ENCODE measurements around the gene NCOR1. TPM values are rescaled to one million over a fixed set of nuclear protein-coding genes. Genes with fewer than 3 reads are reported as not detected.
"Not testable (repeated sequence)": the region's sequence is repeated elsewhere in the genome, so short reads cannot be mapped to it uniquely, and the experiment has no call there.

Gene NCOR1
- total RNA-seq, 2 experiments from 2014 or later: 68.0 to 134 TPM

DNA sequence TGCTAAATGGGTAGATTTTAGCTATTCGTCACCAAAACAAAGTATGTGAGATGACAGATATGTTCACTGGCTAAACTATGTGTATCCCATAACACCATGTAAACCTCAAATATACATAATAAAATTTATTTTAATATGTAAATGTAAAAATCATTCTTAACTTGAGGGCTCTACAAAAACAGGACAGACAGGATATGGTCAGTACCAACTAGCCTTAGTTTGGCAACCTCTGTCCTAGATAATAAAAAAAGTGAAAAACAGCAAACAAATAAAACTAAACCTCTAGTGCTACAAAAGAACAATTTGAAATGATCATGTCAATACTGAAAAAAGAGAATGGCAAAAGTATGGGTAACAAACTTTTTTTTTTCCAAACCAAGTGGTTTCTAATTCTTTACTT lies 33.8 kb downstream of the NCOR1 start:
- no peaks in the 10 kb centered on the region for H3K9me2 ChIP-seq (ENCODE audit: insufficient read depth, low read length)
- no peak overlapping the region for H3K4me3 ChIP-seq (ENCODE audit: low read depth, low read length, poor library complexity, severe bottlenecking)
- TF ChIP-seq CTCF (conservative IDR thresholded peaks at IDR 0.05; ENCODE audit: low read length) (no peak), EZH2phosphoT487 (IDR thresholded peaks at IDR 0.05; ENCODE audit: borderline replicate concordance, low read depth, low read length) (no peak)
- H4K20me1 ChIP-seq (ENCODE audit: insufficient read depth, low read length): no peaks in the 10 kb centered on the region
- H3K36me3 ChIP-seq (ENCODE audit: insufficient read depth, low read length): peaks cover 63% of the 10 kb centered on the region
- peaks cover 36% of the 10 kb centered on the region for H3K79me2 ChIP-seq (ENCODE audit: insufficient read depth, low read depth, low read length)
- no peak for DNase-seq (ENCODE audit: low spot score)
- CTCF ChIA-PET (ENCODE audit: unreplicated experiment): no interaction called here
- H3K9me3 ChIP-seq (ENCODE audit: low read length): no peaks in the 10 kb centered on the region
- H3K4me1 ChIP-seq (ENCODE audit: insufficient read depth, low read length, poor library complexity, severe bottlenecking): no peaks in the 10 kb centered on the region
- H3K4me2 ChIP-seq (ENCODE audit: low read length): no peak overlapping the region
- no peak overlapping the region for H3K27ac ChIP-seq (ENCODE audit: low read depth, low read length, poor library complexity, severe bottlenecking)
- intact Hi-C loops (cut with micrococcal nuclease; ENCODE audit: unreplicated experiment): no loop called here
- POLR2A ChIA-PET: no interaction called here
- no TSS peak for BruUV-seq (replicated peaks)
- H2AFZ ChIP-seq (ENCODE audit: low read length): no peak overlapping the region

- no peaks in the 10 kb centered on the region for H3K4me1 ChIP-seq (ENCODE audit: insufficient read depth, low read length, poor library complexity, severe bottlenecking)
- H3K4me3 ChIP-seq (ENCODE audit: low read depth, low read length, poor library complexity, severe bottlenecking): no peak overlapping the region
- no peaks in the 10 kb centered on the region for H3K9me3 ChIP-seq (ENCODE audit: low read length)
- ChIA-PET CTCF (ENCODE audit: unreplicated experiment) (no interaction called here), POLR2A (no interaction called here)
- H3K36me3 ChIP-seq (ENCODE audit: insufficient read depth, low read length): peaks cover 40% of the 10 kb centered on the region
- TF ChIP-seq EZH2phosphoT487 (IDR thresholded peaks at IDR 0.05; ENCODE audit: borderline replicate concordance, low read depth, low read length) (no peak), CTCF (conservative IDR thresholded peaks at IDR 0.05; ENCODE audit: low read length) (no peak)
- no peak overlapping the region for H3K4me2 ChIP-seq (ENCODE audit: low read length)
- H3K9me2 ChIP-seq (ENCODE audit: insufficient read depth, low read length): no peaks in the 10 kb centered on the region
- intact Hi-C loops (cut with micrococcal nuclease; ENCODE audit: unreplicated experiment): no loop called here
- DNase-seq (ENCODE audit: low spot score): no peak
- peaks cover 42% of the 10 kb centered on the region for H3K79me2 ChIP-seq (ENCODE audit: insufficient read depth, low read depth, low read length)
- H3K27ac ChIP-seq (ENCODE audit: low read depth, low read length, poor library complexity, severe bottlenecking): no peak overlapping the region
- no peak overlapping the region for H2AFZ ChIP-seq (ENCODE audit: low read length)
- H4K20me1 ChIP-seq (ENCODE audit: insufficient read depth, low read length): no peaks in the 10 kb centered on the region
- BruUV-seq (replicated peaks): no TSS peak
These were observed 36.5 kb downstream of the NCOR1 start for GRCh38 chr17:16178836-16179235.

DNA sequence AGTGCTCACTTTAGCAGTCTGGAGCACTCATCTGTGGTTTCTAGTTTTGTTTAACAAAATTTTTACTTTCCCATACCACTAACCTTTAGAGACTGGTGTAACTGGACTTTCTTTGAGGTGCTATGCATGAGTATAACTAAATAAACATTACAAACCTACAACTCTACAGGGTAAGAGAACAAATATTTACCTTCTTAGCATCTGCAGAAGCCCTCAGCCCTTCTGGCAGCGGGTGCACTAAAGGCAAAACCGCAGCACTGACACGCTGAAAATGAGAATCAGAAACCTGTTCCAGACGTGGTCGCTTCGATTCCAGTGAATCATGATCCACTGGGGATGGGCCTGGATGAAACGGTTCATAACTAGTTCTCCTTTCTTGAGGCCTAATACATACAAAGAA lies 43.7 kb downstream of the NCOR1 start:
- Histone ChIP-seq H3K9me2 (ENCODE audit: insufficient read depth, low read length) (no peaks in the 10 kb centered on the region), H3K4me1 (ENCODE audit: insufficient read depth, low read length, poor library complexity, severe bottlenecking) (no peaks in the 10 kb centered on the region), H3K4me3 (ENCODE audit: low read depth, low read length, poor library complexity, severe bottlenecking) (no peak overlapping the region), H2AFZ (ENCODE audit: low read length) (no peak overlapping the region), H3K4me2 (ENCODE audit: low read length) (no peak overlapping the region), H3K79me2 (ENCODE audit: insufficient read depth, low read depth, low read length) (peaks cover 7% of the 10 kb centered on the region; the same call in 1 of the 2 replicates), H4K20me1 (ENCODE audit: insufficient read depth, low read length) (no peaks in the 10 kb centered on the region), H3K36me3 (ENCODE audit: insufficient read depth, low read length) (peaks cover 44% of the 10 kb centered on the region), H3K27ac (ENCODE audit: low read depth, low read length, poor library complexity, severe bottlenecking) (no peak overlapping the region), H3K9me3 (ENCODE audit: low read length) (no peaks in the 10 kb centered on the region)
- TF ChIP-seq EZH2phosphoT487 (IDR thresholded peaks at IDR 0.05; ENCODE audit: borderline replicate concordance, low read depth, low read length): no peak
- no peak for TF ChIP-seq CTCF (conservative IDR thresholded peaks at IDR 0.05; ENCODE audit: low read length)
- POLR2A ChIA-PET: no interaction called here
- no TSS peak for BruUV-seq (replicated peaks)
- no peak for DNase-seq (ENCODE audit: low spot score)
- CTCF ChIA-PET (ENCODE audit: unreplicated experiment): no interaction called here
- intact Hi-C loops (cut with micrococcal nuclease; ENCODE audit: unreplicated experiment): no loop called here

GRCh38 chr17:16166766-16167165 lies 48.6 kb downstream of the NCOR1 start:
- peaks cover 36% of the 10 kb centered on the region for H3K36me3 ChIP-seq (ENCODE audit: insufficient read depth, low read length)
- CTCF ChIA-PET (ENCODE audit: unreplicated experiment); H4K20me1 ChIP-seq (ENCODE audit: insufficient read depth, low read length); H3K9me3 ChIP-seq (ENCODE audit: low read length); H3K4me3 ChIP-seq (ENCODE audit: low read depth, low read length, poor library complexity, severe bottlenecking); DNase-seq (ENCODE audit: low spot score); H3K27ac ChIP-seq (ENCODE audit: low read depth, low read length, poor library complexity, severe bottlenecking); H3K4me1 ChIP-seq (ENCODE audit: insufficient read depth, low read length, poor library complexity, severe bottlenecking); H3K79me2 ChIP-seq (ENCODE audit: insufficient read depth, low read depth, low read length); H3K4me2 ChIP-seq (ENCODE audit: low read length); H3K9me2 ChIP-seq (ENCODE audit: insufficient read depth, low read length); intact Hi-C loops (cut with micrococcal nuclease; ENCODE audit: unreplicated experiment); H2AFZ ChIP-seq (ENCODE audit: low read length); BruUV-seq (replicated peaks): not testable (repeated sequence)
- POLR2A ChIA-PET: interaction anchor here (0.7 kb wide), 1 partner anchor 94 kb away, joined by 3 read pairs; no protein-coding TSS in a partner anchor

All from OCI-LY7 (cell line).